HFF-Myc (cell line): ENCODE measurements around the gene PRAF2.
A peak's percentile ranks its signal among the peaks of the same experiment; 100 is the strongest.

Source experiments
- DNase-seq: peaks from one replicate; pipeline ENCODE4 v3.0.0-alpha.2; 2011; ENCODE audit warnings: low read depth; ENCODE audit errors: extremely low read depth
- H3K4me3 ChIP-seq: replicated peaks from 2 replicates; pipeline ENCODE4 v1.5.1; 2011; ENCODE audit warnings: low read depth, mild to moderate bottlenecking, control low read depth, low read length
- TF ChIP-seq, protein P1 (sequence below): IDR thresholded peaks from 2 replicates; pipeline ENCODE4 v1.5.1; 2012; ENCODE audit warnings: mild to moderate bottlenecking, low read depth, low read length, control low read depth; ENCODE audit errors: missing control alignments

The PRAF2 gene

DNA sequence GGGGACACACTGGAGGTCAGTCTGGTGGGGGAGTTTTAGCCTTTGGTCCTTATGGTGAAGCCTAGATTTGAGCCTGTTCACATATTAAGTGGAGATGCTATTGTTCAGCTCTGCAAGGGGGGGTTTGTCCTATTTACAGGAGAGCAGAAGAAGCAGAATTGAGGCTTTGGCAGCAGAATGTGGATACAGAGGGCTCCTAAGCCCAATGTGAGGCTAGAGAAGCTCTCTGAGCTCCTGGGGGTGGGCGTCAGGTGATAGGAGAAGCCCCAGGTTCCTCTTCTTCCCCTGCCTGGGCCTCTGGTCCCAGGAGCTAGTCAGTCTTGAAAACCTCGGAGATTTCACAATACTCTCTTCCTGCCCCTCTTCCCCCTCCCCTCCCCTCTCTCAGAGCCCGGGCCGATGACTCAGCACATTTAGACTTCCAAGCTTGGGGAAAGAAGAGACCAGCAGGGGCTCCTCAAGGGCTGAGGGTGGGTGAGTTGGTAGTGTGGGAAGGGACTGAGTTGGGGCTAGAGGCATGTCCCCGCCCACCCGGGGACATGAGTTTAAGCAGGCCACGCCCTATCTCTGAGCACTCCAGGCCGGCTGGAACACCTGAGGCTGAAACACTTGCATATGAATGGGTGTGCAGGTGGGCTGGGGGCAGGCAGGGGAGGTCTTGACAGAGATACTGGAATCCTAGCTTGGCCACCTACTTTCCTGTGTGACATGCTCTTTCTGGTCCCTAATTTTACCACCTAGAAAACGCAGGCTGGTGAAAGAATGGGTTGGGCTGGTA, 34.0 kb downstream of the PRAF2 start:
- peak overlapping the region; percentile 71 for H3K4me3 ChIP-seq

DNA sequence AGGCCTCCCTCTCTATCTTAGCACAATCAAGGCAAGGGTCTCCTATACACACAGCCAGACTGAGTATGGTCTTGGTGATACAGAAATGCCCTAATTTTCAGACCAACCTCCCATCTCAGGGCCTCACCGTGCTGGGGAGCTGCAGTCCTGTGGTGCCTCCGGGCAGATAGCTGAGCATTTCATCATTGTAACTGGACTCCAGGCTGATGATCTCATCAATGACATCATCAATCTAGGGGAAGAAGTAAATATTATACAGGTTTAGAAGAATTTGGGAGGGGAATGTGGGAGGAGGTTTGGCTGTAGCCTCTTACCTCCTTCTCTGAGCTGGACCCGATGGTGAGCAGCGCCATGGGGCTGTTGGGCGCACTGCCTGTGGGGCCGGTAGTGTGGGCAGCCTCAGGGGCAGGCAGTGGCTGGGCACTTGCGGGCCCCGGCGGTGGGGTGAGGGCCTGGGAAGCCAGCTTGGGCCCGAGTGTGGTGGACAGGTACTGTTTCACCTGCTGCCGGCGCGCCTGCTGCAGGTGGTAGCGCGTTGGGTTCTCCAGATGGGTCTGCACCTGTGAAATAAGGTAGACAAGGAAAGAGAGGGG, 35.8 kb downstream of the PRAF2 start:
- TF ChIP-seq, protein P1, sequence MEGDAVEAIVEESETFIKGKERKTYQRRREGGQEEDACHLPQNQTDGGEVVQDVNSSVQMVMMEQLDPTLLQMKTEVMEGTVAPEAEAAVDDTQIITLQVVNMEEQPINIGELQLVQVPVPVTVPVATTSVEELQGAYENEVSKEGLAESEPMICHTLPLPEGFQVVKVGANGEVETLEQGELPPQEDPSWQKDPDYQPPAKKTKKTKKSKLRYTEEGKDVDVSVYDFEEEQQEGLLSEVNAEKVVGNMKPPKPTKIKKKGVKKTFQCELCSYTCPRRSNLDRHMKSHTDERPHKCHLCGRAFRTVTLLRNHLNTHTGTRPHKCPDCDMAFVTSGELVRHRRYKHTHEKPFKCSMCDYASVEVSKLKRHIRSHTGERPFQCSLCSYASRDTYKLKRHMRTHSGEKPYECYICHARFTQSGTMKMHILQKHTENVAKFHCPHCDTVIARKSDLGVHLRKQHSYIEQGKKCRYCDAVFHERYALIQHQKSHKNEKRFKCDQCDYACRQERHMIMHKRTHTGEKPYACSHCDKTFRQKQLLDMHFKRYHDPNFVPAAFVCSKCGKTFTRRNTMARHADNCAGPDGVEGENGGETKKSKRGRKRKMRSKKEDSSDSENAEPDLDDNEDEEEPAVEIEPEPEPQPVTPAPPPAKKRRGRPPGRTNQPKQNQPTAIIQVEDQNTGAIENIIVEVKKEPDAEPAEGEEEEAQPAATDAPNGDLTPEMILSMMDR, result no peak
- no peak overlapping the region for H3K4me3 ChIP-seq
- no peak for DNase-seq

More for the DNA sequence above, 34.0 kb downstream of the PRAF2 start:
- TF ChIP-seq, protein P1, result no peak
- peak; percentile 63 for DNase-seq

DNA sequence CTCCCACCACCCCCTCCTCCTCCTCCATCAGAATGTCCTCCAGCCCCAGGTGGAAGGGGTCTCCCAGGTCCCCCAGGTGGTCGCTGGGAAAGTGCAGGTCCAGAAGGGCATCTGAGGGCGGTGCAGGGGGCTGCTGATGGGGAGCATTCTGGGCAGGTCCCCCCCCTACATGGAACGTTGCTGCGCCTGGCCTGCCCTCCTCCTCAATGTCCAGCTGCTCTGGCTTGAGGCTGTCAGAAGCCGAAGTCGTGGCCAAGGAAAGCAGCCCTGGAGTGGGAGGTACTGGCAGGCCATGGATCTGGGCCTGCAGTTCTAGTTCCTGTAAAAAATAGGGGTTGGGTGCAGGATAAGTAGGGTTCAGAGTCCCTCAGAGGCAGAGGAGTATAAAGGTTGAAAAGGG, 43.5 kb downstream of the PRAF2 start:
- H3K4me3 ChIP-seq, result no peak overlapping the region
- TF ChIP-seq, protein P1, result no peak
- no peak for DNase-seq

DNA sequence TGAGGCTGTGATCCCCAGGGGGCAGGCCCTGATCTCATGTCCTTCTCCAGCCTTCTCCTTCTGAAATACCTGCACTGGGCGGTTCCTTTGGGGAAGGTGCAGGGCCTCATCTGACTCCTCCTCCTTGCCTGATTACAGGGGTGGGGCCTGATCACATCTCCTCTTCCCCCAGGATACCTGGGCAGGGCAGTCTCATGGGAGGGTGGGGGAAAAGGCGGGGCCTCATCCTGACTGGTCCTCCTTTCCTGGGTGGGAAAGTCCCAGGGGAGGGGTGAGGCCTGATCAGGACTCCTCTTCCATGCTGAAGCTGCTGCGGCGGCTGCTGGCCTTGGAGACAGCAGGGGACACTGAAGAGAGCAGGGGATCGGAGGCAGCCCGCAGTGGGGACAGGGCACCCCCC, 43.9 kb downstream of the PRAF2 start:
- DNase-seq, result no peak

More for the DNA sequence above, 43.9 kb downstream of the PRAF2 start:
- TF ChIP-seq, protein P1, result no peak
- no peak overlapping the region for H3K4me3 ChIP-seq
